Right hindlimb (tissue), 1 donor: ENCODE measurements around the gene FOXP1.
"Not testable (repeated sequence)": the region's sequence is repeated elsewhere in the genome, so short reads cannot be mapped to it uniquely, and the experiment has no call there.

Experiments
- DNase-seq: peaks from one replicate; pipeline ENCODE4 v3.0.0-alpha.2; 2018

FOXP1 gene

DNA sequence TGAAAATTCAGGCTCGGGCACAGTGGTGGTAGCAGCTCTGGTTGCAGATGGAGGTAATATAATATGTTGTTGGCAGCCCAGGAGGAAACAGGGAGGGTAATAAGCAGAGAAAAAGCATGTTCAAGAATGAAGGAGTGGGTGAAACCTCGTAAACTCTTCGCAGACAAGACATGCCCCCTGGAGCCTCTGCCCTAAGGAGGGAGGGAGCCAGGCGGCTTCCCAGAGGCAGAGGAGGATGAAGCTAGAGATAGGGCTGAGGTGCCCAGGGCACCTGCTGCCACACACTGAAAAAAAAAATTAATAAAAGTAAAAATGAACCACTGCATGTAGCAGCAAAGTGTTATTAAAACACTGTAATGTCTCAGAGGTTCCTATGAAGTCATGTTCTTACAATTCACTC lies 137.3 kb downstream of the FOXP1 start:
- DNase-seq = no peak

DNA sequence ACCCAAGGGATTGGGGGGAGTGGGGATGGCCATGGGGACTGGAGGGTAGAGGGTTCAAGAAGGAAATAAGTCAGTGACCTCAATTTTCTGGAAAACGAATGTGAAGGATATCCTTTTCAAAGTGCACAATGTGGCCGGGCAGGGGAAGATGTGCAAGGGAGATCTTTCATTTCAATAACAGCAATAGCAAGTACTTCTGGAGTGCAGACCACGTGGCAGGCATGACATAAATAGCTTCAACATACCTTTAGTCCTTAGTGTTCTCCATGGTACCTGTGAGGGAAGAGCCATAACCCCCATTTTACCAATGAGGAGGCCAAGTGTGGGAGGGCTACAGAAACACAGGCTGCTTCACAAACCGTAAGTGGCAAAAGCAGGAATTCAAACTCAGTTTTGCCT lies 138.7 kb downstream of the FOXP1 start:
- DNase-seq = no peak

DNA sequence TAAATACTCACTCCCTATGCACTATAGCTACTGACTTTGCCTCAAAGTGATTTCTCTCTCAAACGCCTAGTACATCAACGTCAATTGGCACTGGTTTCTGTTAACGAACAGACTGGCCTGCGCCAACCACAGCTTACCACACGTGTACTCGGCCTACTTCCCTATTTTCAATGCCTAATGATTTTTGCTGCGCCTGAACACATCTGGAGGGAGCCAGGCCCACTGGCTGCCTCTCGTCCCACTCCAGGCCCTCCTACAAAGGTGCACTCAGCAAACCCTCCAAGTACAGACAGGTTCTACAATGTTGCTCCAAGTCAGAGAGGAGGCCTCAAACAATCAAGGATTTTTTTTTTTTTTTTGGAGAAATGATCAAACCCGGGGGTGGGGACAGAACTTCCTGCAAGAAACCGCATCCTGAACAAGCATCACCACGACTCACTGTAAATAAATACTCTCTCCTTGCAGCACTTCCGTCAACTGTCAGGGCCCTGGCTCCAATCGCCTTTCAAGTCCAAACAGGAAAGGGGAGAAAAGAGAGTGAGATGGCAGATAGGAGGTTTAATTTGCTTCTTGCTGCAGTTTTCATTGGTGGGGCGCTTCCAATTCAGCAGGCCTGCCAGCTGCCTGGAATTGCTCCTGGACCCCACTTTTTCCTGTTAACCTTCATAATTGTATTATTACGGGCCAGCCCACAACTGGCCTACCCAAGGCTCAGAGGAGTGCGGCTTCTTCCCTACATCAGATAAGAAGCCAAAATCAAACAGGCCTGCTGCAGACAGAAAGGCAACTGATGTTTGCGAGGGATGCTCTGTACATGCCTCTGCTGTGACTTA lies 139.3 kb downstream of the FOXP1 start:
- no peak for DNase-seq

DNA sequence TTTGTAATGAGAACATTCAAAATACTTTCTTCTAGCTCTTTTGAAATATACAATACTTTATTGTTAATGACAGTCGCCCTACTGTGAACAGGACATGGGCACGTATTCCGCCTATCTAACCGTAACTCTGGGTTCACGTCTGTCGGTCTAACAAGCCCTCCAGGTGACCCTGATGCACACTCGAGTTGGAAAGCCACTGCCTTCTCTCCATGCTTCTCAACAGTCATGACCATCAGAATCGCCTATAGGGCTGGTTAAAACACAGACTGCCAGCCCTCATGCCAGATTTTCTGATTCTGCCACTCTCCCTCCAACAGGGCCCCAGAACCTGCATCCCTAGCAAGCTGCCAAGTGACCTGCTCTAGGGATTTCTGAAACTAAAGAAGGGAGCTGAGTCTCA lies 140.2 kb downstream of the FOXP1 start:
- DNase-seq = no peak

DNA sequence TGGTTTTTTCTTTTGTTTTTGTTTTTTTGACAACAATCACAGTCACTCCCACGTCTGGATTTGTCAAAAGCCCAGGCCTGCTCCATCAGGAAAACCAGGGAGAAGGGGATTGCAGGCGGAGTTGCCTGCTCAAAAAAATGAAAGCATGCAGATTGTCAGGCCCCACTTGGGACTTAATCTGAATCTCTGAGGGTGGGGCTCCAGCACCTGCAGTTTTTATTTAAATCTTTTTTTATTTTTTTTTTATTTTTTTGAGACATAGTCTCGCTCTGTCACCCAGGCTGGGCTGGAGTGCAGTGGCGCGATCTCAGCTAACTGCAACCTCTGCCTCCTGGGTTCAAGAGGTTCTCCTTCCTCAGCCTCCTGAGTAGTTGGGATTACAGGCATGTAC lies 140.9 kb downstream of the FOXP1 start:
- DNase-seq = no peak

DNA sequence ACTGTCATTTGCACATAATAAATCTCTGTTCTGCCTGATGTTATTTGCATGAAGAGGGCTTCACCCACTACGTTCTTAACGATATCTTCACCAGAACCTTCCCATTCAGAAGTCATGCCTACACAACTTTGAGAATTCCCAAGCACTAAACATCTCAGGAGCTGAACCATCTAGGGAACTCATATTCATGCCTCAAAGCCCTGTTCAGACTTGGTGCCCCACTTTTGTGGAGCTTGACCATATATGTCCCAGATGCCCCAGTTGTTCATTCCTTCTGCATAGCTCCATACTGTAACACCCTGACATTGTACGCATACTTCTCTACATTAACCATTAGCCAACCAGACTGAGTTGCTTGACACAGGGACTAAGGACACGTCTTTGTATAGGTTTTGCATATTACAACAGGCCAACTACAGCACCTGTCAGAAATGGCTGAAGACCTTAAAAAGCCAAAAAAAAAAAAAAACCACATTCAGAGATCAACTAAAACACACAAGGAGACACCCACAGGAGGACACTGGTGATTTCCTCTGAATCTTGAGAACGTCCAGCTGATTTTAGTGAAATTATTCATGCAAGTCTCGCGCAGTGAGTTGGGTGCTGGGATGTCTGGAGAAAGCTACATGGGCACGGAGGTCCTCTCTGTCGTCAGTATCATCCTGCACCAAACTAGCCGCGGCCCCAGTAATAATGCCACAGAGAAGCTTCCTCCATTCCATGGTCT lies 141.4 kb downstream of the FOXP1 start:
- no peak for DNase-seq

DNA sequence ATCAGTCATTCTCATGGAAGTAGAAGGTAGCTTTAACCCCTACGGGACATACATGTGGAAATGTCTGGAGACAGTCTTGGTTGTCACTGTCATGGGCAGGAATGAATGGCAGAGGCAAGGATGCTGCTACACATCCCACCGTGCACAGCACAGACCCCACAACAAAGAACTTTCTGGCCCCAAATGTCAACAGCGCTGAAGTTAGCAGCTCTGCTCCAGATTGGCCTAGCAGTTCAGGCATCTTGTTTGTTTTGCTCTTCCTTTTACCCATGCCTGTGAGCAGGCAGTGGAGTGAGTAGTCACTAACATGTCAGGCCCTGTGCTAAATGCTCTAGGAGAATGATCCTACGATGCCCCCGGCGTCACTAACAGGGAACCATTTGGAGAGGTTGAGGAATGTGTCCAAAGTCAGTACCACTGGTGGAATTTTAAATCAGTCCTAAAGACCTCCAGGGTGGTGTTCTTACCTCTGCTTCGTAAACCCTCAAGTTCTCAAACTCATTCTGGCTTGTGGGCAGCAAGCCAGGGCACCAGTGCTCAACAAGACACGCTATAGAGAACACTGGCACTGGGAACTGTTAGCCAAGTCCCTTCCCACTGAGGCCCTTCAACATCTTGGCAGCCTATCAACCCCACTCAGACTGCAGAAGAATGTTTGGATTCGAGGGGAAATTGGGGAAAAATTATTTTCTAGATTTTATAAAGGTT lies 142.2 kb downstream of the FOXP1 start:
- DNase-seq = no peak

DNA sequence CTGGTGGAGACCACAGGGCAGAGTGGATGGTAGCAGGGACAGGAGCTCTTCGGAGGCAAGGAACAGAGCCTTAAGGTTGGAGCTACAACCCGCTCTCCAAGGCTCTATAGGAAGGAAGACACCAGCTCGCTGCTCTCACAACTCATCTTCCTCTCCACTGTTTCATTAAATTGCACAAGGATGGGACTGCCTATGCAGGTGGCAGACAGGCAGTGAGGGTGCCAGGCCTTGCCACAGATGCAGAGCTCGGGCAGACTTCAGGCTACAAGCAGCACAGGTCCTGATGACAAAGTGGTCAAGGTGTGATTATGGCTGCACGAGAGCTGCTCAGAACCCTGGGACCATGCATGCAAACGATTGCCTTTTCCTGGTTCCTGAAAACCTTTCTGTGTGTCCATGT lies 144.6 kb downstream of the FOXP1 start:
- no peak for DNase-seq

DNA sequence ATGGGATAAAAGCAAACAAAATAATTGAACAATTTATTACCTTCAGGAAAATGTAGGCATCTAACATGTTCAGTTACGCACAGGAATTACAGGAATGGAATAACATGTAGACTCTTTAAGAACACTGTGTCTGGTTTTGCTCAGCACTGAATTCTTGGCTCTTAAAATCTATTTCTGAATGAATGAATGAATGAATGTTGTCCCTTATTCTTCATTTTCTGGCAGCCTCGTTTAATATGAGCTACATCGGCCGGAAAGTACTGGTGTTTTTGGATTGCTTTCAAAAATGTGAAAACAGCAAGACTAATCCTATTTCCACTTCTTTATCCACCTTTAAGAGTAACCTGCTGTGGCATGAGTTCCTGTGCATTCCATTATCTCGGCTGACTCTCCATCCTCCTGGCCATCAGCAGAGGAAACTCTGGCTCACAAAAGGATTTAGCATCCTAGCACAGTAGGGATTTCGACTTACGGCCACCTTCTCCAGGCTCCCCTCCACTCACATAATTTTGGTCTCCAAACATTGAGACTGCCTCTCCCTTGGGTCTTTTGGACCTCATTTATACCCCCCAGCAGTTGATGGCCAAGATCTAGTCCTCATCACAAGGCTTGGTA lies 145.3 kb downstream of the FOXP1 start:
- DNase-seq = no peak

DNA sequence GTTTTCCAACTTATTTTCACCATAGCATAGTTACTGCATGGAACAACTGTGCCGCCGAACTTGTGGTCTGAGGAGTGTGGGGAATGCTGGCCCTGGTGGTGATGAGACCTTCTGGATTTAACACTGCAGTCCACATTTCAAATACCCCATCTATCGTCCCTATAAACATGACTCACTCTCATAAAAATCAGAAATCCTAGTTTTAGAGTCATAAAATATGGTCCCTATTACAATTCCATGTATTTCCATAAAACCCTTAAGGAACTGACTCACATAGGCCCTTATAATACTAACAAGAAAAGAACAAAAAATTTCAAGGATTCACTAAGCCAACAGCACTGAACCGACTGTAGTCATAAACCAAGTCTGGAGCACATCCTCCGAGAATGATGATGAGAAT lies 147.2 kb downstream of the FOXP1 start:
- no peak for DNase-seq

DNA sequence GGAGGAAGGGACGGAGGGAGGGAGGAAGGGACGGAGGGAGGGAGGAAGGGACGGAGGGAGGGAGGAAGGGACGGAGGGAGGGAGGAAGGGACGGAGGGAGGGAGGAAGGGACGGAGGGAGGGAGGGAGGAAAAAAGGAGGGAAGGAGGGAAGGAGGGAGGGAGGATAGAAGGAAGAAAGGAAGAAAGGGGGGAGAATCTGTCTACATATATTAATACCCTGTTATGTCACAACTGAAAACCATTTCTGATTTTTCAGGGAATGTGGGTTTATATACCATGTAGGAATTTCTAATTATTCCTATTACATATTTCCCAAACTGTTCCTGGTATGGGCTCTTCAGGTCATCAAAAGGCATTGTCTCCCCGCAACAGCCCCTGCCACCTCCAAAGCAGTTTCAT lies 147.7 kb downstream of the FOXP1 start:
- not testable (repeated sequence) for DNase-seq

DNA sequence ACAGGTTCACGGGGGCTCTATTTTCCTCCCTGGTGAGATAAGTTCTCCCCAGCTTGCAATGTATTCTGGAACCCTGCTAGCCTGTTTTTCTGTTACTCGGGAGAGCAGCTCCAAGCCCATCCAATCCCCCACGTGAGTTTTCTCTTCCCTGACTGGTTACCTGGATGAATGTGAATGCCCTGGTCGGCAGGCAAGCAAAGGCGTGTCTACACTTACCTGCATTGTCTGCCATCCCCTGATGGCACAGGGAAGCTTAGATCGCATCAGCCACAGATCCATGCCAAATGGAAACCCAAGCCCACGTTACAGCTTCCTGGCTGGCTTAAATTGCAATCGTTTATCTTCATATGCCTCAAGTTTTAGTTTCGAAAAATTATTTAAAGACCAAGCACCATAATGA lies 149.9 kb downstream of the FOXP1 start:
- no peak for DNase-seq

DNA sequence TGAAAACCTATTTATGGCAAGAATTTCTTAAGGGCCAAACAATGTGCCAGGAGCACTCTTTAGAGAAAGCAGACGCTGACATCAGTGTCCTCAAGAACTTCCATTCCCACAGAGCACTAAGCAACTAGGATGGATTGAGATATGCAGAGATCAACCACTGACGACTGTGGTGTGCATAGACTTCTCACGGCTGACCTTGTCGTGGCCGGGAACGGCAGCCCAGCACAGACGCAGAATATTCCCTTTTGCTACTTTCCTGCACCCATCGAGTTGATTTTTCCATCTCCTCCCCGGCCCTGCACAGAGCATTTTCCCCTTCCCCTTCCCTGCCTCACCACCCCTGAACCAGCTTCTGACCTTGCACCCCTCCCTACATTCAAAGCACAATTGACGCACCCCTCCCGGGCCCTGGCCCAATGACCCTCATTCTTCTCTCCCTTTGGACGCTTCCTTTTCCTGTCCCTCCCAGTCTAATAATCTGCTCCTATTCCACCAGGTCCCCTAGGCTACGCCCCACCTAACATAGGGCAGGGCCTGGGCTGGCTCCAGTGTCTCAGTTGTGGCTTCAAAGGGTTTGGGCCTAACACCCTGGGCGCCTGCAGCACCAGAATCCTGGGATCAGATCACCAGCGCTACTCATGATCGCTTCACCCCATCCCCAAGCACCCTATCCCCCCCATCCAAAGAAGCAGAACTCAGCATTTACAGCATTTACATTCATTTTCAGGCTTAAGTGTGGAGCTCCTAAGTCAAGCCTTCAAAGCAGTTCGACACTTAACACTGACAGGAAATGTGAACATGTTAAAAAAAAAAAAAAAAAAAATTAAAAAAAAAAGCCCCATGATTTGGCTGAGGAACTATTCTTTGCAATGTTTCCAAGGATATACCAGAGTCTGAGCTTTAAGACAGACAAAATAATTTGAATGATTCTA lies 151.2 kb downstream of the FOXP1 start:
- DNase-seq = no peak

DNA sequence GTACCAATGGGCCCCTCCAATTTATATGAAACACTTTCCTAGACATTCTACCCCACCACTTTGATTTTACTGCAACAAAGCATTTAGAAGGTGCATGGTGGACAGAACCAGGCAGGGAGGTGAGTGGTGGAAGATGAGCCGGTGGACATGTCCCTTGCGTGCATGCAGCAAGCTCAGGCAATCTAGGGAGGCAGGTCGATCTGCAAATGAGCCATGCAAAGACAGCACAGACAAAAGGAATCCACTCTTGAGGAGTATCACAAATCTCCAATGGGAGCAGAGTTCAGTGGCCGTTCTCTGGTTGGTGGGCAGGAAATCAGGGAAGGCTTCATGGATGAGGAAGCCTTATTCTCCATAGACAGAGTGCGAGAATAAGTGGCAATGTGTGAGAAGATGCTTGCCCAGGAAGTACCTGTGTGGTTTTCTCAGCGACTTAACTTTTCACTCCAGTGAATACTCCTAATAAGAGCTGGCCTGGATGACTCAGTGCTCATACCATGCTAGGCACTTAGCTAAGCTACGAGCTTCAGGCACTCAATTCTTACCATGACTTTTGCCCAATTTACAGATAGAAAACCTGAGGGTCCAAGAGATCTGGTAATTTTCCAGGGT lies 152.5 kb downstream of the FOXP1 start:
- no peak for DNase-seq

DNA sequence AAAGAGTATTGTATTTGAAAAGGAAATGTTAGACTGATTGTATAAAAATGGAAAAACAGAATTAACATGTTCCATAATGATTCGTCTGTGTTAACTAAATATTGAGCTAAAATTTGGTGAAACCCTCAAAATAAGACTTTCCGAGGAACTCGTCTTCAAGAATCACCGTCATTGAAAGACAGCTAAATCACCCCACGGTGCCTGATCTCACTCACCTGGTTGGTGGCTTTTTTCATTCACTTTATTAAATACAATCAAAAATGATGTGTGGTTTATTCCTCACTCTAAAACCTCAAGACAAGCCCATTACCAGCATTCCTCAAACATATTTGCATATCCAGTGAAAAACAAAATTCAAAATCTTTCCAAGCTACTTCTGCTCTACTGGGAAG lies 153.9 kb downstream of the FOXP1 start:
- no peak for DNase-seq

DNA sequence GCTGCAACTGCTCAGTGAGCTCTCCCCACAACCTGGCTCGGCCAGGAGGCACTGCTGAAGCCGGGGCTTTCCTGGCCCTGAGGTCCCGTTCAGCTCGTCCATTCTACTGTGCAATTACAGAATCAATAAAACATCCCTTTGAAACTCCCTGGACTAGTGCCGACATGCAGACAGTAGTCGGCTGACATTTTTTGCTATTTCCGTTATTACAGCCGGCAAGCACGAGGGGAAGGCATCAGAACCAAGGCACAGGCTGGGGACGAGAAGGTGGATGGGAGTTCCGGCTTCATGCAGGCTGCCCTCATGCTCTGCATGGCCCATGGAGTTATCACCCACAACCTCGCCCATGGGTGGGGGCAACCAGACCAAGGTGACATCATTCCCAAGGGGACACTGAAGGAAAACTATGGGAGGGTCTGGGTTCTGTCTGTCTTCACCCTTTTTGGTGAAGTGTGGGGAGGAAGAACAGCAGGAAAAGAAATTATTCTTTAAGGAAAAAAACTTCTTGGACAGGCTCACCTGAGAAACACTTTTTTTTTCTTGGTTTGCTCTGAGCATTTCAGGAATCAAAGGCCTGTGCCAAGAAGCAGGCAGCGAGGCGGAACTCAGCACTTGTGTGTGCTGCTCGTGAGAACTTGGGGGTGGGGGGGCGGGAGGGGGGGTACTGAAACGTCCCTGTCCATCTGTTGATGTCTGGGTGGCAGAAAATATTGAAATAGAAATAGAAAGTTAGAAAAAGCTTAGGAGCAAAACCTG lies 154.5 kb downstream of the FOXP1 start:
- peak; percentile 62 for DNase-seq

DNA sequence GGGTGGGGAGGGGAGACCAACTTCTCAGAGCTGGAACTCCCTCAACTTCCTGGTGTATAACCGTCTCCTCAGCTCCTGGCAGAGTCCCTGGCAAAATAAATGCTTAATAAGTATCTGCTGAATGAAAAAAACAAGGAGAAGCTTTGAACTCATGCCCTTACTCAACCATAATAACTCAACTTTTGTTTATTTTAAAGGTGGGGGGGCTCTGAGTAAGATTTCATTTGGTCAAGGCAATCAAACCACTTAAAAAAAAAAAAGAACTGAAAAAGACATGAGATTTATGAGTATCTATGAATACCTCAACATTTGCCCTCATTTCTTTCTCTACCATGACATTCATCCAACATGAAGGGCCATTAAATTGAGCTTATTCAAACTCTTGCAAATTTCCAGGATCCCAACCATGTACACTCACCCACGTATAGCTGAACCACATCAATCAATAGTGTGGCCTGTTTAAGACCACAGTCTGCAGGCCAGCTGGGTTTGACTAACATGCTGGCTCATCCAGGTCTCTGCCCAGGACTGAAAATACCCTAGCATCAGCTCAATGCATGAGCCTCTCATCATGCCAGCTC lies 157.9 kb downstream of the FOXP1 start:
- DNase-seq = peak; percentile 43

DNA sequence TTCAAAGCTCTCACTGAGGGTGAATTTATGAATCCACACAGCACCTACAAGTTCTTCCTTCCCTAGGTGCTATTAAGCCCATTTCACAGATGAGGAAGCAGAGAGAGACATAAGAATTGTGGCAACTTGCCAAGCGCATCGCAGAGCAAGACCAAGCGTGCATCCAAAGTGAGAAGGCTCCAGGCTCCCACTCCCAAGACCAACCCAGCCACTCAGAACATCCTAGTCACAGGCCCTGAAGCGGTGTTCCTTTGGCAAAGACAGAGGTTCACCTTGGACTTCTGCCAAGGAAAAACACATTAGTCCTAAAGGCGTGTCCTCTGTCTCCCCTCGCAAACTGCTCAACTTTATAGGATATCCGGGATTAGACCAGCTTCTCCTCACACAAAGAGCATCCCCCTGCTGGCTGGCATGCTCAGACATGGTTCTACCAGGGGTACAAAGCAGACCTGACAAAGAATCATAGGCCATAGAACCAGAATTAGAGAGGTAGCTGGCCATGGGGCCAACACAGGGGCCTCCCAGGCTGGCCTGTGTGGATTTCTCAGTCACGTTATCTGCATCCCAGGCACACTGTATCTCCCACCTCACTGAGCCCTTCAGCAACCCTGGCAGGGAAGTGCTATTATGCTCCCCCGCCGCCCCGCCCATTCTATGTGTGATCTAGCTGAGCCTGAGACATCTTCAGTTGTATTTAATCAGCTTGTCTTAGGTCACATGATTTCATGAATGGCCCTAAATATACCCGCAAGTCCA lies 160.2 kb downstream of the FOXP1 start:
- DNase-seq = peak; percentile 50

DNA sequence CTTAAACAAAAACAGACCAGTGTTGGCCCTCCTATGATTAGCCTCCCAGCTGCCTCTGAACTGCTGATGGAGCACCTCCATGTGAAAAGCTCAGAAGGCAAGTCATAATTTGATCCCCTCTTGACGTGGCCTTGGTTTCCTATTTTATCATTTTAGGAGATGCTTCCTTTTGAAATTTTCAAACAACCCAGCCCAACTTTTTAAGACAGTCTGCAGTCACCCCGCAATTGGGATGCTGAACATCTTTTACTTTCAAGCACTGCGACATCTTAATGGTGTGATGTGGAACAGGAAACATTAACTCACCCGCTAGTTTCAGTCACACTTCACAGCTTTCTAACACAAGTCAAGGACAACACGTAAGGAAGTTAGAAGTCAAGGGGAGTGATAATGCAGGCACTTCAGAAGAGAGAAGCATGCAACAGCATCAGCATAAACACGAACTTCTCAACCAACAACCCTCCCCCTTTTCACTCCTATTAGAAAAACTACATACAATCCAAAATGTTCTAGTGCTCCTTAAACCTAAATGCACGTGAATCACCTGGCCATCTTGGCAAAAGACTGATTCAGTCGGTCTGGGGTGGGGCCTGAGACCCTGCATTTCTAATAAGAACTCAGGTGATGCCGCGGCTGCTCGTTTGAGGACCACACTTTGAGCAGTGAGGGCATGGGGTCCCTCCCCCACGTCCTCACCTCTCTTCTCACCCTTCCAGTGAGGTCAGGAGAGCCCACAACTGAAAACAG lies 161.5 kb downstream of the FOXP1 start:
- DNase-seq = no peak
